Measurements from ENCODE around the gene LRRN1. TPM values are rescaled to one million over a fixed set of nuclear protein-coding genes. Genes with fewer than 3 reads are reported as not detected.
"Not testable (repeated sequence)": the region's sequence is repeated elsewhere in the genome, so short reads cannot be mapped to it uniquely, and the experiment has no call there.

Gene LRRN1
- total RNA-seq, 1 donor from 2014 or later = 85.2 TPM

- Mint-ChIP-seq H3K27me3 (ENCODE audit: low read depth) (no peaks in the 10 kb centered on the region), H3K4me3 (no peak overlapping the region), H3K9me3 (no peaks in the 10 kb centered on the region), H3K36me3 (ENCODE audit: low read depth) (peaks cover 6% of the 10 kb centered on the region), H3K27ac (ENCODE audit: unreplicated experiment) (no peak overlapping the region), H3K4me1 (peaks cover 23% of the 10 kb centered on the region)
- no peak for TF ChIP-seq CTCF (conservative IDR thresholded peaks at IDR 0.05)
- no peak for DNase-seq (ENCODE audit: low read depth, low spot score)
These were observed 54.3 kb downstream of the LRRN1 start for GRCh38 chr3:3853544-3853943.

- no peak for DNase-seq (ENCODE audit: low read depth, low spot score)
- TF ChIP-seq CTCF (conservative IDR thresholded peaks at IDR 0.05) = no peak
- H3K4me1 Mint-ChIP-seq = peaks cover 17% of the 10 kb centered on the region
- no peaks in the 10 kb centered on the region for H3K9me3 Mint-ChIP-seq
- H3K36me3 Mint-ChIP-seq (ENCODE audit: low read depth) = peaks cover 6% of the 10 kb centered on the region
- no peaks in the 10 kb centered on the region for H3K27me3 Mint-ChIP-seq (ENCODE audit: low read depth)
- H3K27ac Mint-ChIP-seq (ENCODE audit: unreplicated experiment) = no peak overlapping the region
- H3K4me3 Mint-ChIP-seq = no peak overlapping the region
These were observed 55.8 kb downstream of the LRRN1 start for GRCh38 chr3:3855056-3855455.

- no peak overlapping the region for H3K4me3 Mint-ChIP-seq
- no peak overlapping the region for H3K27ac Mint-ChIP-seq (ENCODE audit: unreplicated experiment)
- H3K27me3 Mint-ChIP-seq (ENCODE audit: low read depth) = no peaks in the 10 kb centered on the region
- TF ChIP-seq CTCF (conservative IDR thresholded peaks at IDR 0.05) = no peak
- peaks cover 22% of the 10 kb centered on the region for H3K36me3 Mint-ChIP-seq (ENCODE audit: low read depth)
- H3K4me1 Mint-ChIP-seq = peaks cover under 1% of the 10 kb centered on the region
- peaks cover 5% of the 10 kb centered on the region for H3K9me3 Mint-ChIP-seq
- no peak for DNase-seq (ENCODE audit: low read depth, low spot score)
These were observed 61.0 kb downstream of the LRRN1 start for GRCh38 chr3:3860235-3860634.

- Mint-ChIP-seq H3K9me3 (peaks cover 10% of the 10 kb centered on the region), H3K36me3 (ENCODE audit: low read depth) (peaks cover 31% of the 10 kb centered on the region), H3K27ac (ENCODE audit: unreplicated experiment) (no peak overlapping the region), H3K27me3 (ENCODE audit: low read depth) (no peaks in the 10 kb centered on the region), H3K4me3 (no peak overlapping the region), H3K4me1 (no peaks in the 10 kb centered on the region)
- DNase-seq (ENCODE audit: low read depth, low spot score) = no peak
- no peak for TF ChIP-seq CTCF (conservative IDR thresholded peaks at IDR 0.05)
These were observed 63.3 kb downstream of the LRRN1 start for GRCh38 chr3:3862534-3862933.

GRCh38 chr3:3875491-3875890 is 76.3 kb downstream of the LRRN1 start:
- Mint-ChIP-seq H3K9me3 (no peaks in the 10 kb centered on the region), H3K27me3 (ENCODE audit: low read depth) (no peaks in the 10 kb centered on the region), H3K27ac (ENCODE audit: unreplicated experiment) (no peak overlapping the region), H3K36me3 (ENCODE audit: low read depth) (peaks cover 3% of the 10 kb centered on the region), H3K4me1 (no peaks in the 10 kb centered on the region), H3K4me3 (no peak overlapping the region)
- no peak for DNase-seq (ENCODE audit: low read depth, low spot score)
- TF ChIP-seq CTCF (conservative IDR thresholded peaks at IDR 0.05) = no peak

GRCh38 chr3:3881050-3881449 is 81.8 kb downstream of the LRRN1 start:
- no peak for TF ChIP-seq CTCF (conservative IDR thresholded peaks at IDR 0.05)
- Mint-ChIP-seq H3K27ac (ENCODE audit: unreplicated experiment) (no peak overlapping the region), H3K9me3 (peaks cover 2% of the 10 kb centered on the region), H3K36me3 (ENCODE audit: low read depth) (peaks cover under 1% of the 10 kb centered on the region), H3K4me1 (no peaks in the 10 kb centered on the region), H3K27me3 (ENCODE audit: low read depth) (no peaks in the 10 kb centered on the region), H3K4me3 (no peak overlapping the region)
- no peak for DNase-seq (ENCODE audit: low read depth, low spot score)

- not testable (repeated sequence) for H3K27me3 Mint-ChIP-seq (ENCODE audit: low read depth); H3K4me1 Mint-ChIP-seq; H3K4me3 Mint-ChIP-seq; H3K27ac Mint-ChIP-seq (ENCODE audit: unreplicated experiment); DNase-seq (ENCODE audit: low read depth, low spot score)
- H3K9me3 Mint-ChIP-seq = peaks cover 19% of the 10 kb centered on the region
- peaks cover 19% of the 10 kb centered on the region for H3K36me3 Mint-ChIP-seq (ENCODE audit: low read depth)
These were observed 88.1 kb downstream of the LRRN1 start for GRCh38 chr3:3887311-3887710.

All from neural crest cell (in vitro differentiated cells).